ENCODE measurements around the gene LEAP2.

LEAP2 gene, protein sequence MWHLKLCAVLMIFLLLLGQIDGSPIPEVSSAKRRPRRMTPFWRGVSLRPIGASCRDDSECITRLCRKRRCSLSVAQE

DNA sequence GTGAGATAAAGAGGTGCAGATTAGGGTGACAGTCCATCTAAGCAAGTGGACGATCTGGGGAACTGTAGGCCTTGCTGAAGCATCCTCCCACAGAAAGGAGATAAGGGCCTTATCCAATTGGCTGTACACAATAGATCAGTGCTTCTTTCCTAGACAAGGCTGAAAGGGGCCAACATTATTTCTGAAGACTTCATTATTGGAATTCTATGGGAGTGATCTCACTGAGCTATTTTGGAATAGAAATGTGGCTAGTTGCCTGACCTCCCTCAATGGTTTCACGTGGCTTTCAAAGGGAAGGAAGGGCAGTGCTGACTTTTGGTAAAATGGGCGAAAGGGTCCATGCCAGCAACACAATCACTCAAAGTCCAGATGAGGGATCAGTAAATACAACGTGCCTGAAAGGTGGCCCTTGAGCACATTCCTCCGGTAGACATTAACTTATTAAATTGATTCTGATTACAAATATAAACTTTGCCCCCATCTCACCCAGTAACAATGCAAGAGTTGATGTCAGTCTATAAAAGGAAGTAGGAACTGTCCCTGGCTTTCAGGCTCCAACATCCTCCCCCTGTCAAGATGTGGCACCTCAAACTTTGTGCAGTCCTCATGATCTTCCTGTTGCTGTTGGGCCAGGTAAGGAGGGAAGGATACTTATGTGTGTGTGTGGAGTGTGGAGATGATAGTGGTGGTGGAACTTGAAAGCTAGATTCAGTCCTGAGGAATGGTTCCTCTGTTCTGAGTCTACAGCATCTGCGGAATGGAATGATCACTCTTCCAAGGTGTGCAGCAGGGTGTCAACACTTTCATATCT, at the start of gene LEAP2:
LEAP2 (plus strand) TSS at position 550 of the 811 bp plus-strand sequence; CDS start at position 577, 27 bp downstream.
- DNase-seq (ENCODE audit: low spot score) = no peak

DNA sequence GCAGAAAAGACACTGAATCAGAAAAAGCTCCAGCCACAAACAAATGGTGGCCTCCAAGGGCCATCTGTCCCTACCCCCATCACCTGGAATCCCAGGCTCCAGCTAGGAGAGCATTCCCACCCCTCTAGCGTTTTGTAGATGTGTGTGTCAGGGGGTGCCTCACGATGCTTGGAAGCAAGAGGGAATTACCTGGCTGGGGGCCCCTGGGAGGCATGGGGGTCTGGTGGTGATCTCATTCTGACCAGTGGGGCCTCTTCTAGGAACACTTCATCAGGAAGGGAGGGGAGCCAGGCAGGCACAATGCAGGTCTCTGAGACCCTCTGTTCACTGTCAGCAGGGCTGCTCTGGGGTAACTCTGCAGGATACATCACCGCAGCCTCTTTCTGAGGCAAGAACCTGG, 49.0 kb upstream of the LEAP2 start:
- DNase-seq (ENCODE audit: low spot score) = no peak

DNA sequence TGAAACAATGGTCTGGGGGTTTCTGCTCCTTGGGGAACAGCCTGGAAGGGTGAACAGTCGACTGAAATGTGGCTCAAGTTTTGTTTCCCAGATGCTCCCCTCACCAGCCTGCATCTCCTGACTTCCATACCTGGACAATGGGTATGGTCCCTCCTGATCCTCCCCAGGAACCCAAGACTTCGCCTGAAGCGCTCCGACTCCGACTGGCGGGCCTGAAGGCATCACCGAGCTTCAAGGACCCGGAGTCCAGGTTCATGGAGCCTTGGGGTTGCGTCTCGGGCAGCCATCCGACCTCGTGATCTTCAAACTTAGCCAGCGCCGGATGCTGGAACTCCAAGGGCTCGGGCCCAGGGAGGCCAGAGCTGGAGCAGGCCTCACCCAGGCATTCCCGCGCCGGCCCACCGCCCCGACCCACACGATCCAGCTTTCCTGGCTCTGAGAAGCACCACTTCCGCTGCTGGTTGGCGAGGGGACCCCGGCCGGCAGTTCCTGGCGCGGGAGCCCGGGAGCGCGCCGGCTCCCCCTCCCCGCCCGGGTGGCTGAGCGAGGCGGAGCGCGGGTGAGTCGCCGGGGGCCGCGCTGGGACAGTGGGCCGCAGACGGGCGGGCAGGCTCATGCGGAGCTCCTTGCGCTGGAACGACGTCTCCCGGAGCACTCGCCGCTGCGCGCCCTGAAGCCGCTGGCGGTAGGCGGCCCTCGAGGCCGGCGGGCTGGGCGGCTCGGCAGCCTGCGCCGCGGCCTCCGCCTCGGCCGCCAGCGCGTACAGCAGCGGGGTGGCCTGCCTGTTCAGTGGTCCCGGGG, 48.2 kb upstream of the LEAP2 start:
- DNase-seq (ENCODE audit: low spot score) = no peak

DNA sequence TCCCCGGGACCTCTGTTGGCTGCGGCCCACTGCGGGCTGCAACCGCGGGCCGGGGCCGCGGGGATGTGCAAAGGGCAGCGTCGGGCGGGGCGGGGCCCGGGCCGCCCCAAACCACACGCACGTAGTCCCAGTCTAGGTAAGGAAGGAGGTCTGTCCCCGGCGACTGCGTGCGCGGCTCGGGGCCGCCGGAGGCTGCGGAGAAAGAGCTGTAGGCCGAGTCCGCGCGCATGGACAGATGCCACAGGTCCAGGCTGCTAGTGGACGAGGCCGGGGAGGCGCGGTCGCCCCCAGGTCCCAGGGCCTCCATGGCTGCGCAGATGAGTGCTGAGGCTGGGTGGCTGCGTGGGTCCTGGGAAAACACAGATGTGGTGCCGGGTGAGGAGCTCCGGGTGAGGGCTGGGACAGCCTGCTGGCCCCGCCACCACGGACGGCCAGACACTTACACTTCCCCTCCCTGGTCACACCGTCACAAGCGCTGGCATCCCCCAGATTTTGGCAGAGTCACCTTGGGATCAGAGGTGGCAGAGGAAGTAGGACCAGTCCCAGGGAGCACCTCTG, 47.6 kb upstream of the LEAP2 start:
- no peak for DNase-seq (ENCODE audit: low spot score)

DNA sequence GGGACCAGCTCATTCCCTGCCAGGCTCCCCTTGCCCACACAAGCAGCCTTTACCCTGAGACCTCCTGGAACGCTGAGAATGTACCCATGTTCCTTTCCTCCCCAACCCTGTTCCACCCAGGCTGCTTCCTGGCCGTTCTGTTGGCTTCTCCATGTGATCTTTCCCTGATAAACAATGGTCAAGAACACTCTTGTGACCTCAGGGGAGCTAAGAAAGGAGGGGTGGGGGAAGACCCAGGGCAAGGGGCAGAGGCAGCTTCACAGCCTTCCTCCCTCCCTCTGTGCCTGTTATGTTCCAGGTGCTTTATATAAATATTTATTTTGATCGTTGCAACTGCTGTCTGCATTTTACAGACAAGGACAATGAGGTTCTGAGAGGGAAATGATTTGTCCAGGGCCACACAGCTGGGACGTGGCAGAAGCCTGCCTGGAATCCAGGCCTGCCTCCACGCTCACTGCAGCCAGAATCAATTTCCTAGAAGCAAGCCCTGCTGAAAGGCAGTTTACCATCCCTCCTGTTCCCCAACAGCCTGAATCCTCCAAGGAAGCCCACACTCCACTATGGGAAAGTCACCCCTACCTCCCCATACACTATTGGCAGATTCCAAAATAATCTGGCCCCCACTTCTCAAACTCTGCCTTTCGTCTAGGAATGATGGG, 46.9 kb upstream of the LEAP2 start:
- DNase-seq (ENCODE audit: low spot score) = no peak

DNA sequence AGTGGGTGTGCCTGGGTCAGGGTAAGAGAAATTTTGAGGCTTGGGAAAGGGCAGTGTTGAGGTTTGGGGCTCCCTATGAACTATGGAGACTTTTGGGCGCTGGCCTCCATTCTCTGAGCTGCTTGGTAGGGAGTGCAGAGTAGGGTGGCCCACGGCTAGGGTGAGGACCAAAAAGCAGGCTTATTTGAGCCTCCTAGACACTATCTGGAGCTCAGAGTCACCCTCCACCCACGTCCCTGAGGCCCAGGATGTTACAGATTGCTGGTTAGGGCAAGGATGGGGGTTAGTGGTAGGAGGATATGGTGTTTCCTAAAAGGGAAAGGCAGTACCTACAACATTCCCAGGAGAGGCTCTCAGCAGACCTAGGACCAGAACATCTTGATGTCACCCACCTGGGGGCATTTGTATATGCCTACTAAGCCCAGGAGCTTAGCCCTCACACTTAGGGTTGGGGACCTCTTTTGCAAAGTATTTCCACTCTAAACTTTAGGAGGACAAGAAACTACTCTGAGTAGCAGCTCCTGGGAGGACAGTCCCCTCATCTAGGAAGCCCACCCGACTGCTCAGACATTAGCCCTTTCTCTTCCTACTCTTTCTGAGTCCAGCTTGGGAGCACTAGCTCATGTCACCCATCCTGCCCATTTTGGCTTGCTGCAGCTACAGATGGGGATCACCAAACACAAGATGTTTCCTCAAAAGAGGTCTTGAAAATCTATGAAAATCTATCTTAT, 45.4 kb upstream of the LEAP2 start:
- no peak for DNase-seq (ENCODE audit: low spot score)

DNA sequence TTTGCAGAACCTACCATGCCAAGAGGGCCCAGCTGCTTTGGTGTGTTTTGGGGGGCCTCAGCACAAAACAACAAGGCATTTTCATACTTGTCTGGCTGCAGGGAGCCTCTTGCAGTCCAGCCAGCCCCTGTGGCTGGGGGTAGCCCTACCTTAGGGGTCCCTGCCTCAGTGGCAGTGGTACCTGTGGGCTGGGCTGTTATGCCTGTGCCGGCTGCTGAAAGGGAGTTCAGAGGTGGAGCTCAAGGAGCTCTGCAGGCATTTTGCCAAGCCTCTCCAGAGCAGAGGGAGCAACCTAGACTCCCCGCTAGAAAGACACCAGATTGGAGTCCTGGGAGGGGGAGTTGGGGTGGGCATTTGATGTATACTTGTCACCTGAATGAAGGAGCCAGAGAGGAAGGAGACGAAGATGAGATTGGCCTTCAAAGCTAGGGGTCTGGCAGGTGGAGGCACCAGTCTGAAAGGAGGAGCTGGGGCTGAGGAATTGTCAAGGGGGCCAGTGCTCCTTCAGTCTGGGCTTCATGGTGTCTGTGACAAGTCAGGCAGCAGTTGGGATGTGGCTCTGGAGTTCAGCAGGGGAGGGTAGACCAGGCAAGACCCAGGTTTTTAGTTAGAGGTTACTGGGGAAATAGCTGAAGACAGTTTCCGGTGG, 44.5 kb upstream of the LEAP2 start:
- no peak for DNase-seq (ENCODE audit: low spot score)

DNA sequence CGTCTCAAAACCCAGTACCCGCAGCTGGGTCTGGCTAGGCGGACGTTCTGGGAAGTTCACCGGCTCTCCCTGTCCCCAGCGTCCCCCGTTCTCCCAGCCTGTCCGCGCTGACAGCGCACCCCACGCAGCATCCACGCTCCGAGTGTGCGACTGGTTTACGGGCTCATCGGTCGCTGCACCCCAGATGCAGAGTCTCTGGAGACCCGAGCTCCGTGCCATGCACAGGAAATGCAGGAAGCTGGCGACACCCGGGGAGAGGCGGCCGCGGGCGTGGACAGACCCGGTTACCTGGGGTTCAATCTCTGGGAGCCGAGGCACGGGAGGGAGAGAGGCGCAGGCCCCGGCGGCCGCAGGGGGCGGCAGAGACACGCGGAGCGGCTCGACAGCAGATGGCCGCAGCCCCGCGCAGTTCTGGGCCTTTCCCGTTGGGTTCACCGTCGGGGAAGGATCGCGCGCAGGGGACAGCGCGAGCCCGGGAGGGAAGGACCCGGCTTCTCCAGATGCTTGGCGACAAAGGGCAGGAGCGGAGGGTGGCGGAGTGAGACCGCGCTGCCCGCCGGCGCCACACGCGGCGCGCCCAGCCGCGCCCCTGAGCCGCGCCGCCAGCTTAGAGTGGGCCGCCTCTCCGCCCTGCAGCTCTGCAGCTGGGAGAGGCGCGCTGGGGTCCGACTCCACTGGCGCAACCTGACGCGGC, 43.6 kb upstream of the LEAP2 start:
- peak; percentile 68 for DNase-seq (ENCODE audit: low spot score)

DNA sequence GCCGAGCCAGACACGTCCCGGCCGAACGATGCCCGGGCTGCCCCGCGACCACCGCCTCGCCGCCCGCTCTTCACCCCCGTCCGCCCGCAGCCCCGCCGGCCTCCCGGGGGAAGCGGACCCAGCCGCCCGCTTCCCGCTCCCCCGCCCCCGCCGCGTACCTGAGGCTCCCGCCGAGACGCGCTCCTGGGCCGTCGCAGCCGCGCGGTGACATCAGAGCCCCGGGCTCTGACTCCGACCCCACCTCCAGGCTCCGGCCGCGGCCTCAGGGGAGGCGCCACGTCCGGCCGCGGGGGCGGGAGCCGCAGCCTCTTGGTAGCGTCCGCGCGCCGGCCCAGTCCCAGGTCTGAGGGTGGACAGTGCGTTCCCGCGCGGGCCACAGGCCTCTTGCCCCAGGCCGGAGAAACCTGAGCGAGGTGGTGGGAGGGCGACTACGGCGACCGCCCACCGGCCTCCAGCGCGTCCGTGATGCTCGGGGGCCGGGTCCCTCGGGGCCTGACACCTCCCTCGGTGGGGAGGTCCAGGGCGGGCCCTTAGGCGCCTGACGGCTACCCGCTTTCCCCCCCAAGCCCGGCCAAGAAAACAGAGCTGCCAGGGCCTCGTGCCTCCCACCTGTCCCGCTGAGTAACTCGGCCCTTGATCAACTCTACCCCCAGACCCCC, 42.9 kb upstream of the LEAP2 start, which contains the start of gene SHROOM1:
SHROOM1 (minus strand) TSS at position 212 of the 659 bp plus-strand sequence. CDS start 4,507 bp downstream, outside the sequence.
- no peak for DNase-seq (ENCODE audit: low spot score)

DNA sequence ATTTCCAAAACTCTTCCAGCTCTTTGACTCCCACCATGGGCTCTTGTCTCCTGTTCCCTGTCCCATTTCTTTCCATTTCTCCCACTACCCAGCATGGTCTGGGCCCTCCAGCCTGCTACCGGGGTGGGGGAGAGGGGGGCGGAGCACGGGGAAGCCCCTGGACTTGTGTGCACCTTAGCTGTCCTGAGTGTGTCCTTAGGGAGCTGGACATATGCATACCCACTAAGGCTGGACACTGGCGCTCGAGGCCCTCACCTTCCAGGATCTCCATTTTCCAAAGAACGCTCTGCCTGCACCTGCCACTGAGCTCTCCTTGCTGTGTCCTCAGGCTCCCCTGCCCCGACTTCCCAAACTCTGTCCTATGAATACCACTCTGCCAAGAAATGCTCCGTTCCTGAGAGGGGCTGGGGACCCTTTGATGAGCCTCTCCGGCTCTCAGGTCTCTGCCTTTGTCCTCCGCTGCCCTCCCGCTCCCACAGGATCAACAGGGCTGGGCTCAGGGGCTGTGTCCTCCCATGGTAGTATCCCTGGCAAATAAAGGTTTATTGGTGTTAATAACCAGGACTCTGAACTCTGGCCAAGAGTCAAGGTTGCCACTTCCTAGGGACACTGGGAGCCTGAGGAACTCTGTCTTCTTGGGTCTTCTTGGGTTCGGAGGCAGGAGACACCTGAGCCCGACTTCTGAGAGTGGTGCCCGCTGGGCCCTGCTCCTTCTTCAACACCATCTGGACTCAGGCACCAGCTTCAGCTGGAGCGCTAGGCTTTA, 42.2 kb upstream of the LEAP2 start:
- DNase-seq (ENCODE audit: low spot score) = no peak

DNA sequence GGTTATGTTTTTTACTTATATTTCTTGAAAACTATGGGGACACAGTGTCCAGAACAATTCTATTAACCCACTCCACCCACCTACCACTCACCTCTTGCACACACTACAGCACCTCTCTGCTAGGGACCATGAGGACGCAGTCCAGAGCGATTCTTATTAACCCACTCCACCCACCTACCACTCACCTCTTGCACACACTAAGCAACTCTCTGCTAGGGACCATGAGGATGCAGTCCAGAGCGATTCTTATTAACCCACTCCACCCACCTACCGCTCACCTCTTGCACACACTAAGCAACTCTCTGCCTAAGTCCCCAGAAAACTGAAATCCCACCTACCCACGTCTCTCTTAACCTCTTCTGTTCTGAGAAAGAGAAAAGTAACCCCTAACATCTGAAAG, 40.9 kb upstream of the LEAP2 start:
- DNase-seq (ENCODE audit: low spot score) = no peak

DNA sequence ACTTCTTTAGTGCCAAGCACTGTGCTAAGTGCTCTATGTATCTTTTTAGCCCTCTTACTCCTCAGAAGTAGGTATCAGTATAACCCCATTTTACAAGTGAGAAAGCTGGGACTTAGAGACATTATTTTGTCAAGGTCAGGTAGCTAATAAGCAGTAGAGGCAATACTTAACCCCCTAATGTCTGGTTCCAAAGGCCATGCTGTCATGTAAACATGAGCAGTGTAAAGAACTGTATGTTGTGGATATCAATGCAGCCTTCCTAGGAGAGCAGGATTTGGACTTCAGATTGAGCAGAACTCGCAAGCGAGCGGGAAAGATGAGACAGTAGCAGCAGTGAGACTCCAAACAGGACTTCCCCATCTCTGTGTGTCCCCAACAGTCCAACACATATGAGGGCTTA, 39.4 kb upstream of the LEAP2 start:
- DNase-seq (ENCODE audit: low spot score) = no peak

DNA sequence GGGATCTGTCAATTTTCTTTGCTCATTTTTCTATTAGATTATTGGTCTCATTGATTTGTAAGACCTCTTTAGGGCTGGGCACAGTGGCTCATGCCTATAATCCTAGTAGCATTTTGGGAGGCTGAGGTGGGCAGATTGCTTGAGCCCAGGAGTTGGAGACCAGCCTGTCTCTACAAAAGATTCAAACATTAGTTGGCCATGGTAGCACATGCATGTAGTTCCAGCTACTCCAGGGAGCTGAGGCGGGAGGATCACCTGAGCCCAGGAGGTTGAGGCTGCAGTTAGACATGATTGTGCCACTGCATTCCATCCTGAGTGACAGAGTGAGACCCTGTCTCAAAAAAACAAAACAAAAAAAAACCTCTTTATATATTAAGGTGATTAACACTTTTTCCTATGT, 36.6 kb upstream of the LEAP2 start:
- no peak for DNase-seq (ENCODE audit: low spot score)

DNA sequence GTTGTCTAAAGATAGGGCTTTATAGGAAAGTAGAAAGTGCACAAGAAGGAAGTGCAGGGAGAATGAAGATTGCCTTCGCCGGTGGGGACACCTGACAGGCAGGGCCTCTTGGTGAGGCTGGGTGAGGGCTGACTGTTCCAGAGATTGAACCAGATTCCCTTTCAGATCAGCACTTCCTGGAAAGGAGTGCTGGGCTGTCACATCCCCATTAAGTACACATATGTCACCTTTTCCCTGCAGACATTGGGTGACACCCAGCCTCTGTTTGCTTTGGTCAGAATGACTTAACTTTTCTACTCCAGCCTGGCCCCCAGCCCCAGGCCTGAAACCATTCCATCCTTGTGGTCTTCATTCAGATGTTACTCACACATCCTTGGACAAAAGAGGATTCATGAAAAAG, 35.6 kb upstream of the LEAP2 start:
- DNase-seq (ENCODE audit: low spot score) = no peak

DNA sequence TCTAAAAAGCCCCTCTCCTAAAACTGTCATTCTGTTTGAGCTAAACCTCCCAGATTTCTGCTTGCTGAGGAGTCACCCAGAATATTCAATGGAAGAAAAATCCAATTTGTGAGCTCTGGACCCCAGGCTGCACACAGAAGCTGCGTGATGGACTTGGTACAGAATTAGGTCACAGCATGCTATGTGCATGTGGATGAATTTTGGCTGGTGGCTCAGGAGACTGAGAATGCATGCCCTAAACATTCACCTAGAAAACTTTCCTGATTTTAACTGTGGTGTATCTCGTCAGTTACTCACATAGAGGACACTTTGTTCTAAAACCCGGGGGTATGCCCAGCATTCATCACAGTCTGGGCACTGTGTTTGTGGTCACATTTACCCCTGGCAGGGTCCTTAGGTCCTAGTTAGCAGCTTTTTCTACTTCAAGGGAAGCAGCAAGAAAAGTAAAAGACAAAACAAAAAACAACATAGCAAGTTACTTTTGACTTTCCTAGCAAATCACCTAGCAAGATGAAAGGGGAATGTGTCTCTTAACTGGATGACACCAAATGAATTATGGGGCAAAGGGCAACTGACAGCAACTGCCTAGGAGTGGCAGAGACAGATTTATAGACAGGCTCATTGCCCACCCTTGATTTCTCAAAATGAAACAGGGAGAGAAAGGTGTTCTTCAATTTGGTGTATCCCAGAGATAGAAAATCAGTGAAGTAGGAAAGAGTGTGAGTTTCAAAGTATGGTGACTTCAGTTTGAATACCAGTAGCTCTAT, 34.8 kb upstream of the LEAP2 start:
- no peak for DNase-seq (ENCODE audit: low spot score)

DNA sequence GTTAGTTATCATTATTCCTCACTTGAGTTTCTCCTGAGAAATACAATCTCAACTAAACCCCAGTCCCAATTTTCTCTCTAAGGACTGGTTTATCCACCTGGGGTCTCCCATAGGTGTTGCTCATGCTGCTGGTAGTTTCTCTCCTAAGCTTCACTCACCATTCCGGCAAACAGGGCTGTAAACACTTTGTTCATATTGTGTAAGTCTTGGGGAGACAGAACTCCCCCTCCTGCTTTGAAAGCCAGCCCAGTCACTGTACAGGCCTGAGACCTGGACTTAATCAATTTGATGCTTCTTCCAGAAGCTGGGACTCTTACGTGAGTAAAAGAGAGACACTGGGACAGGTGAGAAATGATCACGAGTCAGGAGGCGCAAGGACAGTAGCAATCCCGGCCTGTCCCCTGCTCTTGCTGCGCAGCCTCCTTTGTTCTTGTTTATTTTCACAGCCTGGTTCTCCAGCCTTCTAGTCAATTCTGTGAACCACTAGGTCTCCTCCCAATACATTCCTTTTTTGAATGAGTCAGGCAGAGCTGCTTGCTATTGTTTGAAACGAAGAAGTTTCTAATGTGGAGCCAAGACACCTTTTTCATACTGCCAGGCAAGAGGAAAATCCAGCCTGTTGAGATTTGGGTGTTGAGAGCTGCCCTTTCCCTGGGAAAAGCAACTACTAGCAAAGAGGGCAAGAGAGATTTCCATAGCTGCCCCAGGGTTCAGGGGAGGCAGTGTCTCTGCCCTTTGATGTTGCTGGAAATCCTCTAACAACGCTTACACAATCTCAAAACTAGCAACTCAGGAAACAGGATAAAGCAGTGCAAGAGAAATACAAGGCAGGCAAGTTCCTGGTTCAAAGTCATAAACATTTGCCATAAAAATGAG, 33.8 kb upstream of the LEAP2 start:
- DNase-seq (ENCODE audit: low spot score) = no peak

DNA sequence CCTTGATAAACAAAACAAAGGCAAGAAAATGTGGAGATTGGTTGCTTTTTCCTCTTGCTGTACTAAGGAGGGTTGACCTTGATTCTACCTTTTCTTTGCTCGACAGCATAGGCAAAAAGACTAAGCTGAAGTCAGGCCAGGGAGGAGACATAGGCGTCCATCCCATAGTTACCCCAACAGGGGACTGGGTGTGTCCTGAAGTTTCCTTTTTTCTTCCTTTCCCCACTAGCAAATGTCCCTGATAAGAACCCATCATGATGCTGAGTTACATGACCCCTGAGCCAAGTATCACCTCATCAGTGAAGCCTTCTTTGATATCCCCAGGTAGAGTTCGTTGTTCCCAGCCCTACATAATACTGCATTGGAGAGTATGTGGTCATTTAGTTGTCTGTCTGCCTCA, 33.2 kb upstream of the LEAP2 start:
- DNase-seq (ENCODE audit: low spot score) = no peak
